ENCODE measurements around the gene GPATCH1. TPM values are rescaled to one million over a fixed set of nuclear protein-coding genes. Genes with fewer than 3 reads are reported as not detected.

GPATCH1 gene
- total RNA-seq, 1 donor from 2014 or later = 8.2 TPM

GRCh38 chr19:33139165-33139564 is 58.2 kb downstream of the GPATCH1 start:
- Mint-ChIP-seq H3K9me3 (ENCODE audit: unreplicated experiment) (no peaks in the 10 kb centered on the region), H3K4me1 (ENCODE audit: unreplicated experiment) (peaks cover 3% of the 10 kb centered on the region), H3K36me3 (ENCODE audit: unreplicated experiment) (no peaks in the 10 kb centered on the region), H3K27ac (ENCODE audit: unreplicated experiment) (no peak overlapping the region), H3K4me3 (ENCODE audit: unreplicated experiment) (no peak overlapping the region), H3K27me3 (ENCODE audit: unreplicated experiment) (peaks cover 6% of the 10 kb centered on the region)
- TF ChIP-seq CTCF (IDR thresholded peaks at IDR 0.05) = no peak
- DNase-seq (ENCODE audit: extremely low spot score, unreplicated experiment) = no peak

DNA sequence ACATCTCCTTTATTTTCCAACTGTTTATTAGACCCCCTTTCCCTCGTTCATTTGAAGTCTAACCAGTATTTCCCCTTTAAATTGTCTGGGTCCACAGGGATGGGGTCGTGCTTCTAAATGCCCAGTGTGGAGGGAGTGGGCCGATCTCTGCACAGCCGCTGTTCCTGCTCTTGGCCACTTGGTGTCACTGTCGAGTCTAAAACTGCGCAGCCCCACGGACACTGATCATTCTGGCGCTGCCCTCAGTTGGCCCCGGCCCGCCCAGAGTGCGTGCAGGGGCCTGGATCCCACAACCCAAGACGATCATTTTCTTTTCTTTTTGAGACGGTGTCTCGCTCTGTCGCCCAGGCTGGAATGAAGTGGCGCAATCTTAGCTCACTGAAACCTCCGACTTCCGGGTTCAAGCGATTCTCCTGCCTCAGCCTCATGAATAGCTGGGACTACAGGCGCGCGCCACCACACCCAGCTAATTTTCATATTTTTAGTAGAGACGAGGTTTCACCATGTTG is 63.0 kb downstream of the GPATCH1 start:
- Mint-ChIP-seq H3K9me3 (ENCODE audit: unreplicated experiment) (no peaks in the 10 kb centered on the region), H3K27me3 (ENCODE audit: unreplicated experiment) (peaks cover 6% of the 10 kb centered on the region), H3K4me3 (ENCODE audit: unreplicated experiment) (no peak overlapping the region), H3K27ac (ENCODE audit: unreplicated experiment) (no peak overlapping the region), H3K36me3 (ENCODE audit: unreplicated experiment) (no peaks in the 10 kb centered on the region), H3K4me1 (ENCODE audit: unreplicated experiment) (peaks cover 3% of the 10 kb centered on the region)
- TF ChIP-seq CTCF (IDR thresholded peaks at IDR 0.05) = peak; percentile 96
- DNase-seq (ENCODE audit: extremely low spot score, unreplicated experiment) = peak; percentile 86

DNA sequence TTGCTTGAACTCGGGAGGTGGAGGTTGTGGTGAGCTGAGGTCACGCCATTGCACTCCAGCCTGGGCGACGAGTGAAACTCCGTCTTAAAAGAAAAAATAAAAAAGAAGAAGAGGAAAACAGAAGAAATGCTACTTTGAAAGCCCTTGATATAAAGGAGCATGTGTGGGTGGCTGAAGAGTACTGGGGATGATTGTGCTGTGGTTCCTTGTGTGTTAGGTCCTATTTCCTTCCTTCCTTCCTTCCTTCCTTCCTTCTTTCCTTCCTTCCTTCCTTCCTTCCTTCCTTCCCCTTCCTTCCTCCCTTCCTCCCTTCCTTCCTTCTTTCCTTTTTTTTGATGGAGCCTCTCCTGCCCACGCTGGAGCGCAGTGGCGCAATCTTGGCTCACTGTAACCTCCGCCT is 65.2 kb downstream of the GPATCH1 start:
- H3K27me3 Mint-ChIP-seq (ENCODE audit: unreplicated experiment) = peaks cover 6% of the 10 kb centered on the region
- no peak for DNase-seq (ENCODE audit: extremely low spot score, unreplicated experiment)
- no peaks in the 10 kb centered on the region for H3K36me3 Mint-ChIP-seq (ENCODE audit: unreplicated experiment)
- no peaks in the 10 kb centered on the region for H3K9me3 Mint-ChIP-seq (ENCODE audit: unreplicated experiment)
- no peak for TF ChIP-seq CTCF (IDR thresholded peaks at IDR 0.05)
- H3K4me1 Mint-ChIP-seq (ENCODE audit: unreplicated experiment) = peaks cover 3% of the 10 kb centered on the region
- H3K27ac Mint-ChIP-seq (ENCODE audit: unreplicated experiment) = no peak overlapping the region
- no peak overlapping the region for H3K4me3 Mint-ChIP-seq (ENCODE audit: unreplicated experiment)

- Mint-ChIP-seq H3K27me3 (ENCODE audit: unreplicated experiment) (no peaks in the 10 kb centered on the region), H3K36me3 (ENCODE audit: unreplicated experiment) (no peaks in the 10 kb centered on the region)
These were observed 66.6 kb downstream of the GPATCH1 start for GRCh38 chr19:33147538-33147937.

More at GRCh38 chr19:33147538-33147937, 66.6 kb downstream of the GPATCH1 start:
- Mint-ChIP-seq H3K4me3 (ENCODE audit: unreplicated experiment) (no peak overlapping the region), H3K9me3 (ENCODE audit: unreplicated experiment) (no peaks in the 10 kb centered on the region), H3K4me1 (ENCODE audit: unreplicated experiment) (peaks cover 3% of the 10 kb centered on the region), H3K27ac (ENCODE audit: unreplicated experiment) (no peak overlapping the region)
- no peak for DNase-seq (ENCODE audit: extremely low spot score, unreplicated experiment)
- no peak for TF ChIP-seq CTCF (IDR thresholded peaks at IDR 0.05)

All from osteocyte (in vitro differentiated cells).